ENCODE data around the gene ACTR5.
A peak's percentile ranks its signal among the peaks of the same experiment; 100 is the strongest.

Gene ACTR5

GRCh38 chr20:38729767-38730166 lies 18.5 kb upstream of the ACTR5 start:
- no peak overlapping the region for H3K27ac ChIP-seq
- no peak for TF ChIP-seq ZFX (IDR thresholded peaks at IDR 0.05)
- TF ChIP-seq CTCF (conservative IDR thresholded peaks at IDR 0.05): no peak

GRCh38 chr20:38730167-38730988 lies 17.9 kb upstream of the ACTR5 start:
- TF ChIP-seq CTCF (conservative IDR thresholded peaks at IDR 0.05) (no peak), ZFX (IDR thresholded peaks at IDR 0.05) (no peak)
- H3K27ac ChIP-seq: no peak overlapping the region

GRCh38 chr20:38730989-38731737 lies 17.1 kb upstream of the ACTR5 start:
- TF ChIP-seq ZFX (IDR thresholded peaks at IDR 0.05): no peak
- peak; percentile 100 for TF ChIP-seq CTCF (conservative IDR thresholded peaks at IDR 0.05)
- peak overlapping the region; percentile 6; the same call in 1 of the 2 replicates for H3K27ac ChIP-seq

GRCh38 chr20:38731738-38732113 lies 16.5 kb upstream of the ACTR5 start:
- no peak overlapping the region for H3K27ac ChIP-seq
- TF ChIP-seq CTCF (conservative IDR thresholded peaks at IDR 0.05): peak; percentile 75
- TF ChIP-seq ZFX (IDR thresholded peaks at IDR 0.05): no peak

GRCh38 chr20:38732981-38733380 lies 15.3 kb upstream of the ACTR5 start:
- no peak for TF ChIP-seq CTCF (conservative IDR thresholded peaks at IDR 0.05)
- TF ChIP-seq ZFX (IDR thresholded peaks at IDR 0.05): no peak
- no peak overlapping the region for H3K27ac ChIP-seq

GRCh38 chr20:38735172-38735571 lies 13.1 kb upstream of the ACTR5 start:
- H3K27ac ChIP-seq: no peak overlapping the region
- TF ChIP-seq ZFX (IDR thresholded peaks at IDR 0.05) (no peak), CTCF (conservative IDR thresholded peaks at IDR 0.05) (no peak)

GRCh38 chr20:38737887-38738286 lies 10.4 kb upstream of the ACTR5 start:
- H3K27ac ChIP-seq: no peak overlapping the region
- TF ChIP-seq ZFX (IDR thresholded peaks at IDR 0.05): no peak
- no peak for TF ChIP-seq CTCF (conservative IDR thresholded peaks at IDR 0.05)

Measured in C4-2B (cell line).